Ishikawa (cell line): ENCODE results near the gene KRT37.

Experiments
- CEBPB ChIP-seq: IDR thresholded peaks from 2 replicates; pipeline ENCODE4 v1.6.1; 2012
- CREB1 ChIP-seq: IDR thresholded peaks from 2 replicates; pipeline ENCODE4 v1.6.1; 2012; ENCODE audit warnings: low read depth
- EGR1 ChIP-seq: IDR thresholded peaks from 2 replicates; pipeline ENCODE4 v1.6.1; 2012
- EP300 ChIP-seq: IDR thresholded peaks from 2 replicates; pipeline ENCODE4 v1.6.1; 2012; ENCODE audit warnings: borderline replicate concordance
- FOXM1 ChIP-seq: IDR thresholded peaks from 2 replicates; pipeline ENCODE4 v1.6.1; 2012; ENCODE audit warnings: low read depth, borderline replicate concordance
- MAX ChIP-seq: IDR thresholded peaks from 2 replicates; pipeline ENCODE4 v1.6.1; 2012
- NFIC ChIP-seq: IDR thresholded peaks from 2 replicates; pipeline ENCODE4 v1.6.1; 2012
- RAD21 ChIP-seq: IDR thresholded peaks from 2 replicates; pipeline ENCODE4 v1.6.1; 2012; ENCODE audit warnings: low read depth
- REST ChIP-seq: IDR thresholded peaks from 2 replicates; pipeline ENCODE4 v1.6.1; 2012; ENCODE audit warnings: low read depth, mild to moderate bottlenecking
- TAF1 ChIP-seq: IDR thresholded peaks from 2 replicates; pipeline ENCODE4 v1.6.1; 2012; ENCODE audit warnings: low read depth, mild to moderate bottlenecking
- TCF12 ChIP-seq: IDR thresholded peaks from 2 replicates; pipeline ENCODE4 v1.6.1; 2012; ENCODE audit warnings: low read depth
- TEAD4 ChIP-seq: IDR thresholded peaks from 2 replicates; pipeline ENCODE4 v1.6.1; 2012
- YY1 ChIP-seq: IDR thresholded peaks from 2 replicates; pipeline ENCODE4 v1.6.1; 2012; ENCODE audit warnings: low read depth
- ZBTB7A ChIP-seq: IDR thresholded peaks from 2 replicates; pipeline ENCODE4 v1.6.1; 2012; ENCODE audit warnings: low read depth
- TF ChIP-seq, protein P1 (sequence below): IDR thresholded peaks from 2 replicates; pipeline ENCODE4 v1.6.1; 2012

Gene KRT37

DNA sequence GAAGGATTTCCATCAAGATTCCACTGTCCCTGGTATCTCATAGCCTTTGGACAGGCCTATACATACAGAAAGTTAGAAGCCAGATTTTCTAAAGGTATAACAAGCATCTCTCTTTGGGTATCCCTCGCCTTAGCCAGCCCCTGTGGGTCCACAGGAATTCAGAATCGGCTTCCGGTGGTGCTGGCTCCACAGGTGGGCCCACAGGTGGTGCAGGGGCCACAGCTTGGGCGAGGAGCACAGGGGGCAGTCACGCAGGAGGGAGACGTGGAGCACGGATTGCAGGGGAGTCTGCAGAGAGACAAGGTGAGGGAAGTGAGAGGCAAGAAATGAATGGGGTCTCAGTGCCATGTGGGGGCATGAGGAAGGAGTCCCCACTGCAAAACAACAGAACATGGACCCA is 12.9 kb upstream of the KRT37 start:
- no peak for TF ChIP-seq FOXM1
- TF ChIP-seq, protein P1, sequence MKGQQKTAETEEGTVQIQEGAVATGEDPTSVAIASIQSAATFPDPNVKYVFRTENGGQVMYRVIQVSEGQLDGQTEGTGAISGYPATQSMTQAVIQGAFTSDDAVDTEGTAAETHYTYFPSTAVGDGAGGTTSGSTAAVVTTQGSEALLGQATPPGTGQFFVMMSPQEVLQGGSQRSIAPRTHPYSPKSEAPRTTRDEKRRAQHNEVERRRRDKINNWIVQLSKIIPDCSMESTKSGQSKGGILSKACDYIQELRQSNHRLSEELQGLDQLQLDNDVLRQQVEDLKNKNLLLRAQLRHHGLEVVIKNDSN = no peak
- TF ChIP-seq TEAD4 = no peak
- no peak for TF ChIP-seq REST
- no peak for TF ChIP-seq ZBTB7A
- no peak for TF ChIP-seq TCF12
- no peak for TF ChIP-seq CEBPB
- no peak for TF ChIP-seq EP300
- TF ChIP-seq YY1 = no peak
- no peak for TF ChIP-seq NFIC
- TF ChIP-seq RAD21 = no peak
- no peak for TF ChIP-seq MAX
- TF ChIP-seq TAF1 = no peak
- no peak for TF ChIP-seq CREB1
- no peak for TF ChIP-seq EGR1

DNA sequence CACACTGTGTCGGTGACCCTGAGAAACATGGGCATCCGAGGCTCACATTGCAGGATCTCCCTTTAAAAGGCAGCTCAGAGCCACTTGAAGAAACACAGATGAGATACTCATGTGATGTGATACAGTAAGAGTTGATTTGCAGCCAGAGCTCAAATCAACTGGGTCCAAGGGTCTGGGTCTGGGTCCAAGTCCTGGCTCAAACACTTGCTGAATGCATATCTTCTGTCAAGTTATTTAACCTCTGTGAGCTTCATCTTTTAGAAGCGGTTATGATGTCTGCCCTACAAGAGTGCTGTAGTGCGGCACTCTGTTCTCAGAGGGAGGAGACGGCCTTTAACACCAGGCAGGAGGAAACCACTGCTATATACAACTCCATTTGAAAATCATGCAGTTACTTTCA is 10.0 kb upstream of the KRT37 start:
- TF ChIP-seq EGR1 (no peak), TEAD4 (no peak), NFIC (no peak), CREB1 (no peak), TCF12 (no peak), REST (no peak), YY1 (no peak), FOXM1 (no peak), MAX (no peak), TAF1 (no peak), RAD21 (no peak), ZBTB7A (no peak), CEBPB (no peak), EP300 (no peak)
- TF ChIP-seq, protein P1 = no peak

DNA sequence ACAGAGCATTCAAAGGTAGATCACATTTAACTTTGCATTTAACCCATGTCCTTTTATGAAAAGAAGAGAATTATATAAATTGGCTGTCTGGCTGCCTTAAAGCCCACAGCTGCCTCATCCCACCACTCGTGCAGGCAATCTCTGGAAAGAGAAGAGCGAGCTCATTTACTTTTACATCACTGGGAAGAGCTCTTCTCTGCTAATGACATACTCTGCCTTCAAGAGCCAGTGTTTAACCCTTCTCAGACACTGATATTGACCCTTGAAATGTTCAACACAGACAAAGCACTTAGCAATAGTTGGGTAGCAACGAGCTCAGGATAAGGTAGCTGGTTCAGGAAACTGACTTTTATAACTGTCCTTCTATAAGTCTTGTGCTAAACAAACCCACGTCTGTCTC is 9.6 kb upstream of the KRT37 start:
- TF ChIP-seq TCF12 = no peak
- TF ChIP-seq MAX = no peak
- TF ChIP-seq ZBTB7A = no peak
- no peak for TF ChIP-seq TEAD4
- TF ChIP-seq, protein P1 = no peak
- no peak for TF ChIP-seq CEBPB
- TF ChIP-seq RAD21 = no peak
- no peak for TF ChIP-seq YY1
- no peak for TF ChIP-seq CREB1
- TF ChIP-seq NFIC = no peak
- no peak for TF ChIP-seq FOXM1
- TF ChIP-seq EGR1 = no peak

DNA sequence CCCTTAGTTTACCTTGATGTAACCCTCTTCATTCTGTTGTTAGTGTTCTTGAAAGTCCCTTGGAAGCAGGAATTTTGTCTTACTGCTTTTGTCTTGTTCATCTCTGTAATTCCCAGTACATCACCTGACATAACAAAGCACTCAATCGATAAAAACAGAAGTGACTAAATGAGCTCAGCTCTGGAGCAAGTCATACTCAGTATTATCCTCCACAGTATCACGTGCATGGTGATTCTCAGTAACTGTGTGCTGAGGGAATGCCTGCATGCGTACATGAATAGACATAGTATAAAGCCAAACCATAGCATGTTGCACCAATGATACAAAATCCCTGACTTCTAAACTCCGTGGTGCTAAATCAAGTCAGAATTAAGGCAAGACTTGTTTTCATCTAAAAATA is 9.2 kb upstream of the KRT37 start:
- TF ChIP-seq CEBPB (no peak), EP300 (no peak), REST (no peak), NFIC (no peak), MAX (no peak), EGR1 (no peak), FOXM1 (no peak), RAD21 (no peak), TAF1 (no peak), YY1 (no peak), CREB1 (no peak)
